GM10847 (cell line): ENCODE data around the gene PCDHGB5.
"Not testable (repeated sequence)": the region's sequence is repeated elsewhere in the genome, so short reads cannot be mapped to it uniquely, and the experiment has no call there.

ENCODE experiments used
- POLR2A ChIP-seq: IDR thresholded peaks from 2 replicates; pipeline ENCODE4 v1.6.1; 2011; ENCODE audit not compliant: insufficient read length; ENCODE audit errors: extremely low read depth

PCDHGB5 gene

DNA sequence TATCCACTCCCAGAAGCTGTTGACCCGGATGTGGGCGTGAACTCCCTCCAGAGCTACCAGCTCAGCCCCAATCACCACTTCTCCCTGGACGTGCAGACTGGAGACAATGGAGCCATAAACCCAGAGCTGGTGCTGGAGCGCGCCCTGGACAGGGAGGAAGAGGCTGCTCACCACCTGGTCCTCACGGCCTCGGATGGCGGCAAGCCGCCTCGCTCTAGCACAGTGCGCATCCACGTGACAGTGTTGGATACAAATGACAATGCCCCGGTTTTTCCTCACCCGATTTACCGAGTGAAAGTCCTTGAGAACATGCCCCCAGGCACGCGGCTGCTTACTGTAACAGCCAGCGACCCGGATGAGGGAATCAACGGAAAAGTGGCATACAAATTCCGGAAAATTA is 4.5 kb upstream of the PCDHGB5 start:
- no peak for TF ChIP-seq POLR2A

DNA sequence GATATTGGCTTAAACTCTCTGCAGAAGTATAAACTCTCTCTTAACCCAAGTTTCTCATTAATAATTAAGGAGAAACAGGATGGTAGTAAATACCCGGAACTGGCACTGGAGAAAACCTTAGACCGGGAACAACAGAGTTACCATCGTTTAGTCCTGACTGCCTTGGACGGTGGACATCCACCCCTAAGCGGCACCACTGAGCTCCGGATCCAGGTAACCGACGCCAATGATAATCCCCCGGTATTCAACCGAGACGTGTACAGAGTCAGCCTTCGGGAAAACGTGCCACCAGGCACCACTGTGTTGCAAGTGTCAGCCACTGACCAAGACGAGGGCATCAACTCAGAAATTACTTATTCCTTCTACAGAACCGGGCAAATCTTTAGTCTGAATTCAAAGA is 861 bp downstream of the PCDHGB5 start:
- no peak for TF ChIP-seq POLR2A

DNA sequence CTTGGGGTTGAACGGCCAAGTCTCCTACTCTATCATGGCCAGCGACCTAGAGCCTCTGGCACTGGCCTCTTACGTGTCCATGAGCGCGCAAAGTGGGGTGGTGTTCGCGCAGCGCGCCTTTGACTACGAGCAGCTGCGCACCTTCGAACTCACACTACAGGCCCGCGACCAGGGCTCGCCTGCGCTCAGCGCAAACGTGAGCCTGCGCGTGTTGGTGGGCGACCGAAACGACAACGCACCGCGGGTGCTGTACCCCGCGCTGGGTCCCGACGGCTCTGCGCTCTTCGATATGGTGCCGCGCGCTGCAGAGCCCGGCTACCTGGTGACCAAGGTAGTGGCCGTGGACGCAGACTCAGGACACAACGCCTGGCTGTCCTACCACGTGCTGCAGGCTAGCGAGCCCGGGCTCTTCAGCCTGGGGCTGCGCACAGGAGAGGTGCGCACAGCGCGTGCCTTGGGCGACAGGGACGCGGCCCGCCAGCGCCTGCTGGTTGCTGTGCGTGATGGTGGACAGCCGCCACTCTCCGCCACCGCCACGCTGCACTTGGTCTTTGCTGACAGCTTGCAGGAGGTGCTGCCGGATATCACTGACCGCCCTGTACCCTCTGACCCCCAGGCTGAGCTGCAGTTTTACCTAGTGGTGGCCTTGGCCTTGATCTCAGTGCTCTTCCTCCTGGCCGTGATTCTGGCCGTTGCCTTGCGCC is 2.0 kb downstream of the PCDHGB5 start:
- TF ChIP-seq POLR2A, result no peak

DNA sequence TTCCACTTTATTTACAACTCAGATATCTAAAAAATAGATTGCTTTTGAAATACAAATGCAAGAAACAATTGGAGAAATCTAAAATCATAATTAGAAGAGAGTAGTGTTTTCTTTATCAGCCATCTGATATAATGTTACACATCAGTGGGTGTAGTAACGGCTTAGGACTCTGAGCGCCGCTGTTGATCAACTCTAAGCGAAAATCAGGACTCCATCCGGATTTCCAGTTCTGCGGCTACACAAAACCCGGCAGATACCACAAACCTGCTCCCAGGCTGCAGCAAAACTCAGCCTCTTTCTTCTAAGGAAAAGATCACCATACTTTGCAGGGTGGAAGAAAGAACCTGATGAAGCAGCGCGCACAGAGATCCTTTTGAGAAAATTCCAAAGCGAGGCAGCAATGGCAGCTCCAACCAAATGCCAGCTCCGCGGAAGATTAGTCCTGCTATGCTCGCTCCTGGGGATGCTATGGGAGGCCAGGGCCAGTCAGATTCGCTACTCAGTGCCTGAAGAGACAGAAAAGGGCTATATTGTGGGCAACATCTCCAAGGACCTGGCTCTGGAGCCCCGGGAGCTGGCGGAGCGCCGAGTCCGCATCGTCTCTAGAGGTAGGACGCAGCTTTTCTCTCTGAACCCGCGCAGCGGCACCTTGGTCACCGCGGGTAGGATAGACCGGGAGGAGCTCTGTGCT is 5.0 kb downstream of the PCDHGB5 start, which contains the start of gene PCDHGA9:
PCDHGA9 (plus strand) TSS at position 226 of the 691 bp plus-strand sequence; CDS start at position 401, 175 bp downstream.
- no peak for TF ChIP-seq POLR2A

DNA sequence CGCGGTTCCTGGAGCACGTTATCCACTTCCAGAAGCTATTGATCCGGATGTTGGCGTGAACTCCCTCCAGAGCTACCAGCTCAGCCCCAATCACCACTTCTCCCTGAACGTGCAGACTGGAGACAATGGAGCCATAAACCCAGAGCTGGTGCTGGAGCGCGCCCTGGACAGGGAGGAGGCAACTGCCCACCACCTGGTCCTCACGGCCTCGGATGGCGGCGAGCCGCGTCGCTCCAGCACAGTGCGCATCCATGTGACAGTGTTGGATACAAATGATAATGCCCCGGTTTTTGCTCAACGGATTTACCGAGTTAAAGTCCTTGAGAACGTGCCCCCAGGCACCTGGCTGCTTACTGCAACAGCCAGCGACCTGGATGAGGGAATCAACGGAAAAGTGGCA is 5.6 kb downstream of the PCDHGB5 start:
- TF ChIP-seq POLR2A, result no peak

DNA sequence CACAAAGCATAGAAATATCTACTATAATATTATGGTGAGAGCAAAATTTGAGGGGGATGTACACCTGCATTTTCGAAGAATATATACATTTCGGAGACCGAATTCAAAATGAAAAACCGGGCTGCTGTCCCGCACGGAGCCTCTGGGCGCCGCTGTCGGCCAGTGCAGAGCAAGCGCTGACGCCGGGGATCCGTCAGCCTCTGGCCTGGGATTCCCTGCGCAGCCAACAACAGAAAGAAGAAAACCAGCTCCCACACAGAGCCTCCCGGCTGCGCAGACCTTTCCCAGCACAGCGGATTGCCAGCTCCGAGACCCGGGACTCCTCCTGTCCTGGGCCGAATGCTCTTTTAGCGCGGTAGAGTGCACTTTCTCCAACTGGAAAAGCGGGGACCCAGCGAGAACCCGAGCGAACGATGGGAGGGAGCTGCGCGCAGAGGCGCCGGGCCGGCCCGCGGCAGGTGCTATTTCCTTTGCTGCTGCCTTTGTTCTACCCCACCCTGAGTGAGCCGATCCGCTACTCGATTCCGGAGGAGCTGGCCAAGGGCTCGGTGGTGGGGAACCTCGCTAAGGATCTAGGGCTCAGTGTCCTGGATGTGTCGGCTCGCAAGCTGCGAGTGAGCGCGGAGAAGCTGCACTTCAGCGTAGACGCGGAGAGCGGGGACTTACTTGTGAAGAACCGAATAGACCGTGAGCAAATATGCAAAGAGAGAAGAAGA is 10.2 kb downstream of the PCDHGB5 start, which contains the start of gene PCDHGB6:
PCDHGB6 (plus strand) TSS at position 232 of the 716 bp plus-strand sequence; CDS start at position 414, 182 bp downstream.
- not testable (repeated sequence) for TF ChIP-seq POLR2A

DNA sequence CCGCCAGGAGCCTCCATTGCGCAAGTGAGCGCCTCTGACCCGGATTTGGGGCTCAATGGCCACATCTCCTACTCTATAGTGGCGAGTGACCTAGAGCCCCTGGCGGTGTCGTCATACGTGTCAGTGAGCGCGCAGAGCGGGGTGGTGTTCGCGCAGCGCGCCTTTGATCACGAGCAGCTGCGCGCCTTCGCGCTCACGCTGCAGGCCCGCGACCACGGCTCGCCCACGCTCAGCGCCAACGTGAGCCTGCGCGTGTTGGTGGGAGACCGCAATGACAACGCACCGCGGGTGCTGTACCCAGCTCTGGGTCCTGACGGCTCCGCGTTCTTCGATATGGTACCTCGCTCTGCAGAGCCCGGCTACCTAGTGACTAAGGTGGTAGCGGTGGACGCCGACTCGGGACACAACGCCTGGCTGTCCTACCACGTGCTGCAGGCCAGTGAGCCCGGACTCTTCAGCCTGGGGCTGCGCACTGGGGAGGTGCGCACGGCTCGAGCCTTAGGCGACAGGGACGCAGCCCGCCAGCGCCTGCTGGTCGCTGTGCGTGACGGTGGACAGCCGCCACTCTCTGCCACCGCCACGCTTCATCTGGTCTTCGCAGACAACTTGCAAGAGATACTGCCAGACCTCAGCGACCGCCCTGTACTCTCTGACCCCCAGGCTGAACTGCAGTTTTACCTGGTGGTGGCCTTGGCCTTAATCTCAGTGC is 12.0 kb downstream of the PCDHGB5 start:
- TF ChIP-seq POLR2A, result no peak

DNA sequence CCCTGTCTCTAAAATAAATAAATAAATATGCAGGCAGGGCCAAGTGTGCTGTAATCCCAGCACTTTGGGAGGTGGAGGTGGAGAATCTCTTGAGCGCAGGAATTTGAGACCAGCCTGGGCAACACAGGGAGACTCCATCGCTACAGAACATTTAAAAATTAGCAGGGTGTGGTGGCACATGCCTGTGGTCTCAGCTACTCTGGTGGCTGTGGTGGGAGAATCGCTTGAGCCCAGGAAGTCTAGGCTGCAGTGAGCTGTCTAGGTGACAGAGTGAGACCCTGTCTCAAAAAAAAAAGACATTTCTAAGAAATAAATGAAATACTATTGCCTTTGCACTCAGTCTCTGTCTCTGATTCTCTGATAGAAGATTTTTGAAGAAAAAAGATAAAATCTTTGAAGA is 13.8 kb downstream of the PCDHGB5 start:
- no peak for TF ChIP-seq POLR2A

DNA sequence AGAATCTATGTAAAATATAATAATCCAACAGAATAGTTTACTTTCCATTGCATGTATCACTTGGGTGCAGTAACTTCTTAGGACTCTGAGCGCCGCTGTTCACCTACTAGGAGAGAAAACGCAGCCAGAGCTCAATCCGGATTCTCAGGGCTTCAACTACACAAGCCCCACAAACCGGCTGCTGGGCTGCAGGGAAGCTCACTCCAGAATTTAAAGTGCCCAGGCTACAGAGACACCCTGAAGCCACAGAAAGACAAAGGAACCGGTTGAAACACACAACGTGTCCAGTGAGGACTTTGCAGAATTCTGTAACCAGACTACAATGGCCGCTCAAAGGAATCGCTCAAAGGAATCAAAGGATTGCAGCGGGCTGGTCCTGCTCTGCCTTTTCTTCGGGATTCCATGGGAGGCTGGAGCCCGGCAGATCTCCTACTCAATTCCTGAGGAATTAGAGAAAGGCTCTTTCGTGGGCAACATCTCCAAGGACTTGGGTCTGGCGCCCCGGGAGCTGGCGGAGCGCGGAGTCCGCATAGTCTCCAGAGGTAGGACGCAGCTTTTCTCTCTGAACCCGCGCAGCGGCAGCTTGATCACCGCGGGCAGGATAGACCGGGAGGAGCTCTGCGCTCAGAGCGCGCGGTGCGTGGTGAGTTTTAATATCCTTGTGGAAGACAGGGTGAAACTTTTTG is 15.2 kb downstream of the PCDHGB5 start, which contains the start of gene PCDHGA10:
PCDHGA10 (plus strand) TSS at position 134 of the 686 bp plus-strand sequence; CDS start at position 323, 189 bp downstream.
- TF ChIP-seq POLR2A, result no peak

DNA sequence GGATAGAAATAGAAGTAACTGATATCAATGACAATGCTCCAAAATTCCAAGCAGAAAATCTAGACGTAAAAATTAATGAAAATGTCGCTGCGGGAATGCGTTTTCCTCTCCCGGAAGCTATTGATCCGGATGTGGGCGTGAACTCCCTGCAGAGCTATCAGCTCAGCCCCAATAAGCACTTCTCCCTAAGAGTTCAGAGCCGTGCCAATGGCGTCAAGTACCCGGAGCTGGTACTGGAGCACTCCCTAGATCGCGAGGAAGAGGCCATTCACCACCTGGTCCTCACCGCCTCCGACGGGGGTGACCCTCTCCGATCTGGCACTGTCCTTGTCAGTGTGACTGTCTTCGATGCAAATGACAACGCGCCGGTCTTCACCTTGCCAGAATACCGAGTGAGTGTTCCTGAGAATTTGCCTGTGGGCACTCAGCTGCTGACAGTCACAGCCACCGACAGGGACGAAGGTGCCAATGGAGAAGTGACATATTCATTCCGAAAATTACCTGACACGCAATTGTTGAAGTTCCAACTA is 15.9 kb downstream of the PCDHGB5 start:
- no peak for TF ChIP-seq POLR2A

DNA sequence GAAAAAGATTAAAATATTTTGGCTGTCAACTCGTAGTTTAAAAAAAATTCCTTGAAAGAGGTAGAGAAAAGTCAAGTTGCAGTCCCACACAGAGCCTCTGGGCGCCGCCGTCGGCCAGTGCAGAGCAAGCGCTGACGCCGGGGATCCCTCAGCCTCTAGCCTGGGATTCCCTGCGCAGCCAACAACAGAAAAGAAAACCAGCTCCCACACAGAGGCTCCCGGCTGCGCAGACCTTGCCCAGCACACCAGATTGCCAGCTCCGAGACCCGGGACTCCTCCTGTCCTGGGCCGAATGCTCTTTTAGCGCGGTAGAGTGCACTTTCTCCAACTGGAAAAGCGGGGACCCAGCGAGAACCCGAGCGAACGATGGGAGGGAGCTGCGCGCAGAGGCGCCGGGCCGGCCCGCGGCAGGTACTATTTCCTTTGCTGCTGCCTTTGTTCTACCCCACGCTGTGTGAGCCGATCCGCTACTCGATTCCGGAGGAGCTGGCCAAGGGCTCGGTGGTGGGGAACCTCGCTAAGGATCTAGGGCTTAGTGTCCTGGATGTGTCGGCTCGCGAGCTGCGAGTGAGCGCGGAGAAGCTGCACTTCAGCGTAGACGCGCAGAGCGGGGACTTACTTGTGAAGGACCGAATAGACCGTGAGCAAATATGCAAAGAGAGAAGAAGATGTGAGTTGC is 19.9 kb downstream of the PCDHGB5 start, which contains the start of gene PCDHGB7:
PCDHGB7 (plus strand) TSS at position 184 of the 679 bp plus-strand sequence; CDS start at position 367, 183 bp downstream.
- TF ChIP-seq POLR2A, result not testable (repeated sequence)

DNA sequence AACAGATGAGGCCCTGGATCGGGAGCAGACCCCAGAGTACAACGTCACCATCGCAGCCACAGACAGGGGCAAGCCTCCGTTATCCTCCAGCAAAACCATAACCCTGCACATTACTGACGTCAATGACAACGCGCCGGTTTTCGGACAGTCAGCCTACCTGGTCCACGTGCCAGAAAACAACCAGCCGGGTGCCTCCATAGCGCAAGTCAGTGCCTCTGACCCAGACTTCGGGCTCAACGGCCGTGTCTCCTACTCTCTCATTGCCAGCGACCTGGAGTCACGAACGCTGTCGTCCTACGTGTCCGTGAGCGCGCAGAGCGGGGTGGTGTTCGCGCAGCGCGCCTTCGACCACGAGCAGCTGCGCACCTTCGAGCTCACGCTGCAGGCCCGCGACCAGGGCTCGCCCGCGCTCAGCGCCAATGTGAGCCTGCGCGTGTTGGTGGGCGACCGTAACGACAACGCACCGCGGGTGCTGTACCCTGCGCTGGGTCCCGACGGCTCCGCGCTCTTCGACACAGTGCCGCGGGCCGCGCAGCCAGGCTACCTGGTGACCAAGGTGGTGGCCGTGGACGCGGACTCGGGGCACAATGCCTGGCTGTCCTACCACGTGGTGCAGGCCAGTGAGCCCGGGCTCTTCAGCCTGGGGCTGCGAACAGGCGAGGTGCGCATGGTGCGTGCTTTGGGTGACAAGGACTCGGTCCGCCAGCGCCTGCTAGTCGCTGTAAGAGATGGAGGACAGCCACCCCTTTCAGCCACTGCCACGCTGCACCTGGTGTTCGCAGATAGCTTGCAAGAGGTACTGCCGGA is 21.5 kb downstream of the PCDHGB5 start:
- TF ChIP-seq POLR2A, result no peak
